IMR-90 (cell line): ENCODE results near the gene APC2. TPM values are rescaled to one million over a fixed set of nuclear protein-coding genes. Genes with fewer than 3 reads are reported as not detected.

Experiments used
- ATAC-seq: fragments of 200-7000 bp; cut with Tn5 transposase; 2 replicates; pipeline ENCODE4 v1.9.1; 2020; ENCODE audit warnings: low read depth, mild to moderate bottlenecking, moderate library complexity
- BruUV-seq: library from RNA; stranded (reverse); fragments of 400-500 nt; replicated peaks from 2 replicates; lab custom pipeline; 2021; lab: Mats Ljungman, UMichigan
- CTCF ChIA-PET: fragments of 300-600 bp; formaldehyde crosslinking; extraction: SDS; loops from one replicate; lab custom pipeline; 2021; ENCODE audit warnings: antibody characterized with exemption; lab: Yijun Ruan, JAX
- POLR2A ChIA-PET: fragments of 300-600 bp; sonication (Branson Sonifier 250); formaldehyde crosslinking; loops from one replicate; lab custom pipeline; 2022; ENCODE audit warnings: antibody characterized with exemption; ENCODE audit not compliant: unreplicated experiment; lab: Charles Lee
- DNase-seq: peaks from one replicate; pipeline ENCODE4 v3.0.0; 2013
- H2AFZ ChIP-seq: replicated peaks from 2 replicates; pipeline ENCODE3; 2013; ENCODE audit warnings: low read length, mild to moderate bottlenecking; ENCODE audit not compliant: poor library complexity
- H2AK5ac ChIP-seq: 2 replicates; pipeline ENCODE4 v1.6.1; 2013; ENCODE audit warnings: low read depth, low read length, inconsistent platforms
- H2AK9ac ChIP-seq: replicated peaks from 2 replicates; pipeline ENCODE3; 2013; ENCODE audit warnings: mild to moderate bottlenecking, low read depth, low read length, moderate library complexity; ENCODE audit not compliant: poor library complexity
- H2BK120ac ChIP-seq: 2 replicates; pipeline ENCODE4 v1.6.1; 2013; ENCODE audit warnings: low read depth, low read length, inconsistent platforms
- H2BK15ac ChIP-seq: 3 replicates; pipeline ENCODE4 v1.6.1; 2013; ENCODE audit warnings: low read depth, low read length, inconsistent platforms
- H2BK20ac ChIP-seq: 2 replicates; pipeline ENCODE4 v1.6.1; 2013; ENCODE audit warnings: low read depth, mild to moderate bottlenecking, inconsistent platforms, low read length, moderate library complexity
- H2BK5ac ChIP-seq: 2 replicates; pipeline ENCODE4 v1.6.1; 2013; ENCODE audit warnings: mild to moderate bottlenecking, low read depth, low read length, inconsistent platforms; ENCODE audit not compliant: poor library complexity, severe bottlenecking
- H3K14ac ChIP-seq: replicated peaks from 2 replicates; pipeline ENCODE4 v1.6.1; 2013; ENCODE audit warnings: low read depth, low read length, inconsistent platforms
- H3K18ac ChIP-seq: 2 replicates; pipeline ENCODE4 v1.6.1; 2013; ENCODE audit warnings: low read depth, low read length, control low read depth
- H3K23ac ChIP-seq: 2 replicates; pipeline ENCODE4 v1.6.1; 2013; ENCODE audit warnings: low read depth, low read length, inconsistent platforms
- H3K27ac ChIP-seq: 2 replicates; pipeline ENCODE4 v1.5.1; 2013; ENCODE audit warnings: mild to moderate bottlenecking, control low read depth, low read length; ENCODE audit not compliant: insufficient read depth
- H3K27me3 ChIP-seq: 2 replicates; pipeline ENCODE4 v1.6.1; 2013; ENCODE audit warnings: low read length; ENCODE audit not compliant: control insufficient read depth, insufficient read depth
- H3K36me3 ChIP-seq: 2 replicates; pipeline ENCODE4 v1.6.1; 2013; ENCODE audit warnings: low read length, mixed read lengths; ENCODE audit not compliant: control insufficient read depth, insufficient read depth
- H3K4ac ChIP-seq: 2 replicates; pipeline ENCODE4 v1.6.1; 2013; ENCODE audit warnings: low read depth, low read length, inconsistent platforms
- H3K4me1 ChIP-seq: 2 replicates; pipeline ENCODE4 v1.6.1; 2013; ENCODE audit warnings: low read length, mixed read lengths; ENCODE audit not compliant: control insufficient read depth, insufficient read depth
- H3K4me2 ChIP-seq: 2 replicates; pipeline ENCODE4 v1.6.1; 2013; ENCODE audit warnings: low read depth, mild to moderate bottlenecking, control low read depth, low read length, moderate library complexity
- H3K4me3 ChIP-seq: 2 replicates; pipeline ENCODE4 v1.5.1; 2013; ENCODE audit warnings: low read depth, mild to moderate bottlenecking, control low read depth, low read length, moderate library complexity; ENCODE audit not compliant: insufficient read depth
- H3K56ac ChIP-seq: 2 replicates; pipeline ENCODE4 v1.6.1; 2013; ENCODE audit warnings: low read length, inconsistent platforms; ENCODE audit not compliant: insufficient read depth; ENCODE audit errors: extremely low read depth
- H3K79me1 ChIP-seq, 2 experiments: 2 replicates each; pipeline ENCODE4 v1.6.1; 2013; ENCODE audit warnings: low read length in 2 of 2, inconsistent platforms in 1 of 2, low read depth in 1 of 2
- H3K9ac ChIP-seq: 2 replicates; pipeline ENCODE4 v1.6.1; 2013; ENCODE audit warnings: low read depth, low read length, control low read depth
- H3K9me1 ChIP-seq: 2 replicates; pipeline ENCODE4 v1.6.1; 2013; ENCODE audit warnings: low read length, inconsistent platforms; ENCODE audit not compliant: insufficient read depth
- H3K9me3 ChIP-seq: 2 replicates; pipeline ENCODE4 v1.6.1; 2013; ENCODE audit warnings: low read length; ENCODE audit not compliant: control insufficient read depth, insufficient read depth
- H4K20me1 ChIP-seq: 2 replicates; pipeline ENCODE4 v1.6.1; 2013; ENCODE audit warnings: low read length, inconsistent platforms; ENCODE audit not compliant: insufficient read depth
- H4K5ac ChIP-seq: 2 replicates; pipeline ENCODE4 v1.6.1; 2013; ENCODE audit warnings: mild to moderate bottlenecking, low read depth, low read length, control low read depth
- H4K8ac ChIP-seq, 2 experiments: 2 replicates each; pipeline ENCODE4 v1.6.1; 2013; ENCODE audit warnings: low read depth in 2 of 2, low read length in 2 of 2, control low read depth in 1 of 2, inconsistent platforms in 1 of 2
- H4K91ac ChIP-seq: 2 replicates; pipeline ENCODE4 v1.6.1; 2013; ENCODE audit warnings: low read depth, low read length, inconsistent platforms; ENCODE audit not compliant: insufficient read depth
- CEBPB ChIP-seq: IDR thresholded peaks from 2 replicates; pipeline ENCODE4 v1.6.1; 2012; ENCODE audit warnings: low read depth, low read length, improper control_type of control experiment
- CTCF ChIP-seq: conservative IDR thresholded peaks from 2 replicates; pipeline ENCODE4 v1.5.1; 2012; ENCODE audit warnings: mild to moderate bottlenecking, low read depth, low read length, improper control_type of control experiment
- MAZ ChIP-seq: IDR thresholded peaks from 2 replicates; pipeline ENCODE4 v1.6.1; 2012; ENCODE audit warnings: low read depth, mild to moderate bottlenecking, low read length, improper control_type of control experiment, moderate library complexity, borderline replicate concordance
- RAD21 ChIP-seq: IDR thresholded peaks from 2 replicates; pipeline ENCODE4 v1.6.1; 2012; ENCODE audit warnings: low read length, improper control_type of control experiment
- RCOR1 ChIP-seq: IDR thresholded peaks from 2 replicates; pipeline ENCODE4 v1.6.1; 2012; ENCODE audit warnings: mild to moderate bottlenecking, low read length, improper control_type of control experiment; ENCODE audit not compliant: insufficient replicate concordance
- SMC3 ChIP-seq: fragments of 150-350 bp; IDR thresholded peaks from 2 replicates; pipeline ENCODE4 v1.6.1; 2016; ENCODE audit warnings: low read depth, mild to moderate bottlenecking, antibody characterized with exemption, low read length, moderate library complexity
- WGBS, 2 experiments: methylation state at CpG; one replicate each; pipeline versions ENCODE4 v1.1.5 to v1.1.7; 2013; ENCODE audit warnings: missing lambda C conversion rate in 2 of 2; ENCODE audit not compliant: insufficient read length in 1 of 2; ENCODE audit errors: extremely low coverage in 2 of 2; 5-methylcytosine and 5-hydroxymethylcytosine counted together
- dilution Hi-C: fragments of 300-500 bp; cut with HindIII; formaldehyde crosslinking; loops from one replicate; pipeline ENCODE4 v1.14.3; 2018; ENCODE audit warnings: low sequenced_read_pairs; ENCODE audit not compliant: unreplicated experiment
- in situ Hi-C: fragments of 300-500 bp; cut with MboI; formaldehyde crosslinking; loops from 3 replicates; pipeline ENCODE4 v1.14.3; 2019; ENCODE audit warnings: low sequenced_read_pairs, inconsistent platforms, mixed read lengths
- intact Hi-C: fragments of 100-400 bp; cut with micrococcal nuclease; formaldehyde crosslinking; loops from 2 replicates; pipeline ENCODE4 v1.10.0; 2022
- polyA plus RNA-seq, 3 experiments: library from polyadenylated mRNA; depleted of rRNA; stranded (reverse); fragments of >200 nt; gene quantifications; 2 replicates each; pipeline ENCODE4 v1.2.3, GENCODE V29; 2012; ENCODE audit warnings: low replicate concordance in 1 of 3
- total RNA-seq: library from RNA; depleted of rRNA; stranded (reverse); fragments of >200 nt; gene quantifications from 2 replicates; pipeline ENCODE4 v1.2.3, GENCODE V29; 2012

APC2 gene
- total and polyA plus RNA-seq, 2 of the 4 experiments (the other 2 are of a cell fraction): 0.36 to 0.41 TPM

DNA sequence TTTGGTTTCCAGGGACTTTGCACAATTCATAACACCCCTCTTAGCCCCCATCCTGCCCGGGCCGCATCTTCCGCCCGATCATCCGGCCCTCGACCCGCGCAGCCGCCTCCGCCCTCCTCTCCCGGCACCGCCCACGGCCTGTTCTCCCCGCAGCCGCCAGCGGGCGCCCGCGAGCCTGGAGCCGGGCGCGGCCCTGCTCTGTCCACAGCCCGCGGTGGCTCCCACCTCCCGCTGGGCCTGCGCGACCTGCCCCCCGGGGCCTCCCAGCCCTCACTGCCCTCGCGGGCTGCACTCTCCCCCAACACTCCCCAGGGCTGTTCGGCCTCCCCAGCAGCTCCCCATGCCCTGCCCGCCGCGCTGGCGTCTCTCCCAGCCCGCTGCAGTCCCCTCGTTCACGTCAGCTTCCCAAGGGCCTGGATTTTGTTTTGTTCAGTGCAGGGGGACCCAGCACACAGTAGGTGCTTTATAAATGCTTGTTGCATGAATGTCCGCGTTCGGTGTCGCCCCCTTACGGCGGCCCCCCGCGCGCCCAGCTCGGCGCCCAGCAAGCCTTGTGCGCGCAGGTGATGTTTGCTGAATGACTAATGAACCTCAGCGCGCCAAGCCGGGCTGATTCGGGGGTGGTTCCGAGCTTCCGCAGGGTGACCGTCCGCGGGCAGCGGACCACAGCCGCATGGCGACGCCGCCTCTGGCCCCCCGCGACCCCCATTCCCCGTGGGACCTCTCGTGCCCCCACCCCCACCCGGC, 4.6 kb upstream of the APC2 start:
- H3K27ac ChIP-seq: no peak overlapping the region
- H3K9me3 ChIP-seq: no peaks in the 10 kb centered on the region
- no peak overlapping the region for H2BK20ac ChIP-seq
- no peak overlapping the region; the same call in 1 of the 2 replicates for H3K4ac ChIP-seq
- H3K56ac ChIP-seq: peak overlapping the region; percentile 6; the same call in 1 of the 2 replicates
- intact Hi-C loops (no loop called here), in situ Hi-C loops (no loop called here), dilution Hi-C loops (no loop called here)
- H3K9me1 ChIP-seq: no peaks in the 10 kb centered on the region
- ChIA-PET CTCF (no interaction called here), POLR2A (no interaction called here)
- peaks cover 13 to 26% of the 10 kb centered on the region in 2 experiments; a peak in 3 of 4 replicates for H3K79me1 ChIP-seq
- H2AK5ac ChIP-seq: peak overlapping the region; percentile 88
- H2AK9ac ChIP-seq: peak overlapping the region; percentile 78
- H3K36me3 ChIP-seq: peaks cover 23% of the 10 kb centered on the region
- ATAC-seq (peak; percentile 85), DNase-seq (peak; percentile 35)
- H3K4me2 ChIP-seq: peak overlapping the region; percentile 55
- no TSS peak for BruUV-seq
- TF ChIP-seq CEBPB (no peak), CTCF (peak; percentile 86), RAD21 (peak; percentile 45), MAZ (peak; percentile 57; the same call in 1 of the 2 replicates), SMC3 (peak; percentile 28; the same call in 1 of the 2 replicates), RCOR1 (no peak)
- H2BK120ac ChIP-seq: 0 out of 2 replicates have a peak overlapping the region, but pooled peaks have one; percentile 32
- no peak overlapping the region for H3K18ac ChIP-seq
- 1% methylated on average over 16 of the region's 70 CpGs; no CpG with 5 or more reads in 1 of the 2 experiments for WGBS, 2 experiments
- H3K23ac ChIP-seq: no peak overlapping the region
- peak overlapping the region; percentile 91 for H2AFZ ChIP-seq
- H3K9ac ChIP-seq: no peak overlapping the region
- H4K20me1 ChIP-seq: peaks cover 54% of the 10 kb centered on the region
- peaks cover 5% of the 10 kb centered on the region; the same call in 1 of the 2 replicates for H3K4me1 ChIP-seq
- peak overlapping the region; percentile 47 for H3K4me3 ChIP-seq
- no peak overlapping the region for H4K5ac ChIP-seq
- no peak overlapping the region; the same call in 1 of the 2 replicates for H3K14ac ChIP-seq
- peaks cover 35% of the 10 kb centered on the region for H3K27me3 ChIP-seq
- no peak overlapping the region for H4K91ac ChIP-seq
- H4K8ac ChIP-seq: peak overlapping the region in 1 of 2 experiments; percentile 73; a peak in 1 of 4 replicates
- no peak overlapping the region for H2BK15ac ChIP-seq
- no peak overlapping the region for H2BK5ac ChIP-seq
